CD4-positive, alpha-beta T cell treated with Interleukin-1 beta for 1 hour (primary cell): ENCODE measurements around the gene SP100.
A peak's percentile ranks its signal among the peaks of the same experiment; 100 is the strongest.
"Not testable (repeated sequence)": the region's sequence is repeated elsewhere in the genome, so short reads cannot be mapped to it uniquely, and the experiment has no call there.

ENCODE experiments used
- DNase-seq, 2 donors: peaks; one replicate each; pipeline ENCODE4 v3.0.0-alpha.2; 2020 to 2022

SP100 gene

DNA sequence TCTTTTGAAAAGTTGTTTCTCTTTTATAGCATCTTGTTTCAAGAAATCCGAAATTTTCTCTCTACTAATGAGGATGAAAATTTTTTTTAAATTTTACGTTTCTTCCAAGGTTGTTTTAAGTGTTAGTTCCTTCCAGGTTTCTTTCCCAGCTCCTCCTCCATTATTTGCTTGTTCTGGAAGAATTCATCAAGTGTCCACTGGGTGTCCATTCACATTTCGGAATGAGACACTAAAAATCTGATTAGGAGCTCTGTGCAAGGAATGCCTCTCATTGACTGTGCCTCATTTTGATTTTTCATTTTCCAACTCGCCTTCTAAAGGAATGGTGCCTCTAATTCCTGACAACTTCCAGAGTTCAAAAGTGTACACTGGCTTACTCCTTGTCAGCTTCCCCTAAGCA, 6.1 kb downstream of the SP100 start:
- no peak for DNase-seq

DNA sequence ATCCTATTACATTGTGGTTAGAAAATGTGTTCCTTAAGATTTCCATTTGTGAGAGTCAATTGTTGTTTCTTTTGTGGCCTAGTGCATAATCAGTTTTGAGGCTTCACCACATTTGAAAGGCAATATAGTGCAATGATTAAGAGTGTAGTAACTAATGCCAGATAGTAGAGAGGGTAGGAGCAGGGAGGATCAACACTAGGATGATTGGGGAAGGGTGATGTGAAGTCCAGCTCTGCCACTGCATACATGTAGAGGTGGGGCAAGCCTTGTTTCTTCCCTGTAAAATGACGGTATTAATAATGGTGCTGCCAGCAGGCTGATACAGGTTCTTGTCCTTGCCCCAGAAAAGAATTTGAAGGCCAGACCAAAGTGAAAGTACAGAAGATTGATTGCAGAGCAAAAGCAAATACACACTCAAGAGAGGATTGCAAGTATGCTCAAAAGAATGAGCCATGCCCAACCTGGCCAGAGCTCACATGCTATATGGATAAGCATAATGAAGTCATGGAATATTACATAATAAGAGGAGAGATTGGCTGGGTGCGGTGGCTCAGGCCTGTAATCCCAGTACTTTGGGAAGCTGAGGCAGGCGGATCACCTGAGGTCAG, 8.0 kb downstream of the SP100 start:
- DNase-seq = no peak

DNA sequence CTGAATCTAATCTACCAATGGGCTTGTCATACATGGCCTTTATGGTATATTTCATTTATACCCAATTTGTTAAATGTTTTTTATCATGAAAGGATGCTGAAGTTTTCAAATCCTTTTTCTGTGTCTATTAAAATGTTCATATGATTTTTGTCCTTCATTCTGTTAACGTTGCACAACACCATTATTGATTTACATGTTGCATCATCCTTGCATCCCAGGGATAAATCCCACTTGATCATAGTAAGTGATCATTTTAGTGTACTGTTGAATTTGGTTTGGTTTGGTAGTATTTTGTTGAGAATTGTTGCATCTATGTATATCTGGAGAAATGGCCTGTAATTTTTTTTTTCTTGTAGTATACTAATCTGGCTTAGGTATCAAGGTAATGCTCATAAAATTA, 9.4 kb downstream of the SP100 start:
- no peak for DNase-seq

DNA sequence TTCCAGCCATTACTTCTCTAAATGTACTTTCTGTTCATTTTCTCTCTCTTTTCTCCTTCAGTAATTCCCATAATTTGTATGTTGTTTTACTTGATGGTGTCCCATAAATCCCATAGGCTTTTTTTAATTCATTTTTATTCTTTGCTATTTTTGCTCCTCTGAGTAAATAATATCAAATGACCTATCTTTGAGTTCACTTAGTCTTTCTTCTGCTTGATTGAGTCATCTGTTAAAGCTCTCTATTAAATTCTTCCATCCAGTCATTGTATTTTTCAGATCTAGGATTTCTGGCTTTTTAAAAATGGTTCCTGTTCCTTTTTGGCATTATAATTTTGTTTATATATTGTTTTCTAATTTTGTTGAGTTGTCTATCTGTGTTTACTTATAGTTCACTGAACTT, 13.5 kb downstream of the SP100 start:
- DNase-seq = no peak

DNA sequence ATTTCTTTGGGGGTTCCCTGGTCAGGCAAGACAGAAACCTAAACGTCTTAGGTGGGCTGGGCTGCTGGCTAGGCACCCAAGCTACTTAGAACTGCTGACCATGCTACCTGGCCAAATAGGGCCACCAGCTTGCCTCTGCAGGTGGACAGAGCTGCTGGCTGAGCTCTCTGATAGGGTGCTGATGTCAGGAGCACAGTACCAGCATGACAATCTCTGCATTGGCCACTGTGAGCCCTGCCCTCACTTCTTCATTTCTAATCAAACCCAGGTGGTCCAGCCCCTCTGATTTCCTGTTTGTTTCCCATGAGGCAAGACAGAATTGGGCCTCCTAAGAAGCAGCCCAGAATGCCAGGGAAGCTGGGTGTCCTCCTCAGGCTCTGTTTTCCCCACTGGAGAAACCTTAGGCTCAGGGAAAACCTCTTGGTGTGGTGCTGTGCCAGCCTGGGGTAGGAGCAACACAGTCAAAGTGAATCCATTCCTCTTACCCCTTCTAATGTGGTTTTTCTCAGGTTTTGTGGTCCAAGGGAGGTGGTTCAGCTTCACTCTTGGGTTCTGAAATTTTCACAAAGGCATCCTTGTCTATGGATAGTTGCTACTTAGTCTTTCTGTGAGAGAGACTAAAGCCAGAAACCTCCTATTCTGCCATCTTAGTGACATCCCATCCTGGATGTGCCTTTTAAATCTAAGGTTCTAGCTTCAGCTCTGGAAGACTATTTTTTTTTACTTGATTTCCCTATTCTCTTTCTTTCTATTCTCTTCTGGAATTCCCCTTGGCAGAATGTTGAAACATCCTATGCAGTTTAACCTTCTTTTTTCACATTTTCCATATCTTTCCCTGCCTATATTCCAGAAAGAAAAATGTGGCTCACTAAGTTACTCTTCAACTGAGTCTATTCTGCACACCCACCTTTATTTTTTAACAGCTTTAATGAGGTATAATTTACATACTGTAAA, 15.2 kb downstream of the SP100 start:
- no peak for DNase-seq

DNA sequence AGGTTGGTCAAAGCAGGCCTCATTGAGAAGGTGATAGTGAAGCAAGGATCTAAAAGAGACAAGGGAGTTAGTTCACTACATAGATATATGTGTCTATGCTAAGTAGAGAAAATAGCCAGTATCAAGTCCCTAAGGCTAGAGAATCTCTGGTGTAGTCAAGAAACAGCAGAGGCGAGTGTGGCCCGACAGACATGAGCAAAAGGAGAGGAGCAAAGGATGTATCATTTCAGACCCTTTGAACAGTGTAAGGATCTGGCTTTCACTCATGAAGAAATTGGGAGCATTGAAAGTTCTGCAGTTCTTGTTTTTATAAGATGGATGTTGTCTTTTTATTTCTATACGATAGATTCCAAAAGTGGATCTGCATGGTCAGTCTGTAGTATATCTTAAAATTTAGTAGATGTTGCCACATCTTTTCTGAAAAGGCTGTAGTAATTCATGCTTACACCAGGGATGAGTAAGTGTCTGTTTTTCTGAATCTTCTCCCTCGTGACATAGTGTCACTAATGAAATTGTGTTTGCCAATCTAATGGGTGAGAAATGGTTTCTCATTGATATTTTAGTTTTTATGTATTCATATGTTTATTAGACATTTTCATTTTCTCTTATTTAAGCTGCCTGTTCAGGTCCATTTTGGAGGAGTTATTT, 18.8 kb downstream of the SP100 start:
- no peak for DNase-seq

DNA sequence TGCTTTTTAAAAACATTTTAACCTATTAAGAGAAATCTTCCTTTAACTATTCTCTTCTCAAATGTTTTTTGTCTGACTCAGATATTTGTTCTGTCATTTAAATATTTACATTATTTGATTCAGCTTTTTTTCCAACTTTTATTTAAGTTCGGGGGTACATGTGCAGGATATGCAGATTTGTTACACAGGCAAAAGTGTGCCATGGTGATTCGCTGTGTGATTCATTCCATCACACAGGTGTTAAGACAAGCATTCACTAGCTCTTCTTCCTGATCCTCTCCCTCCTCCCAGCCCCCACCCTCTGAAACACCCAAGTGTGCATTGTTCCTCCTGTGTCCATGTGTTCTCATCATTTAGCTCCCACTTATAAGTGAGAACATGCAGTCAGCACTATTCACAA, 19.4 kb downstream of the SP100 start:
- no peak for DNase-seq

DNA sequence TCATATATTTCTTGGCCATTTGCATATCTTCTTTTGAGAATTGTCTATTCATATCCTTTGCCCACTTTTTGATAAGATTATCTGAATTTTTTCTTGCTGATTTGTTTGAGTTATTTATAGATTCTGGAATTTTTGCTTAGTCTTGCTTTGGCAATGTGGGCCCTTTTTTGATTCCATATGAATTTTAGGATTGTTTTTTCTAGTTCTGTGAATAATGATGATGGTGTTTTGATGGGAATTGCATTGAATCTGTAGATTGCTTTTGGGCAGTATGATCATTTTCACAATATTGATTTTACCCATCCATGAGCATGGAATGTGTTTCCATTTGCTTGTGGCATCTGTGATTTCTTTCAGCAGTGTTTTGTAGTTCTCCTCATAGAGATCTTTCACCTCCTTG, 23.1 kb downstream of the SP100 start:
- DNase-seq = not testable (repeated sequence)

DNA sequence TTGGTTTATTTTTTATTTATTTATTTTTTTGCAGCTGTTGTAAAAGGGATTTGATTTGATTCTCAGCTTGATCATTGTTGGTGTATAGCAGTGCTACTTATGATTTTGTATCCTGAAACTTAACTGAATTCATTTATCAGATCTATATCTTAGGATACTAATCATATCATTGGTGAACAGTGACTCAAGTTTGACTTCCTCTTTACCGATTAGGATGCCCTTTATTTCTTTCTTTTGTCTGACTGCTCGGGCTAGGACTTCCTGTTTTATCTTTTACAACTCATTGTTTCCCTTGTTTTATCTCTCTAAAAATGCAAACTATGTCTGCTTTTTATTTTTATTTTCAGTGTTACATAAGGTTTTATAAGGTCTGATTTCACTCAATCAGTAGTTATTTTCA, 23.6 kb downstream of the SP100 start:
- peak in 1 of 2 donors; percentile 31 for DNase-seq

DNA sequence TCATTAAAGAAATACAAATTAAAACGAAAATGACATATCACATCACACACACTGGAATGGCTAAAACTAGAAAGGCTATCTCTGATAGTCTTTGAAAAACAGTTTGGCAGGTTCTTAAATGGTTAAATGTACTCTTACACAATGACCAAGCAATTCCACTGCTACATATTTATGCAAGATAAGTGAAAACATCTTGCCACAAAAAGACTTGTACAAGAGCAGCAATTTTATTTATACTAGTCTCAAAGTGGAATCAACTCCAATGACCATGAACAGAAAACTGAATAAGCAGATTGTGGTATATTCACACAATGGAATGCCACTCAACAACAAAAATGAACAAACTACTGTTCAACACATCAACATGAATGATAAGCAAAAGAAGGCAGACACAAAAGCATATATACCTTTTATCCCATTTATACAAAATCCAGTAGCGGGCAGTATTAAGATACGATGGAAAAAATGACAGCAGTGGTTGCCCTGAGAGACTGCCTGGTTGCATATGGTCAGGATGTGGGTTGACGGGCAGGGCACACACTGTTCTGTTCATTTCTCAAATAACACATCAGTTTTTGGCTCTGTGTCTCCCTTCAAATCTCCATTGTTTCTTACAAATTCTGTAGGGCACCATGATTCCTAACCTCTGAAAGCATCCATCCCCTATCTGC, 25.4 kb downstream of the SP100 start:
- peak; percentile 57 to 61 for DNase-seq

DNA sequence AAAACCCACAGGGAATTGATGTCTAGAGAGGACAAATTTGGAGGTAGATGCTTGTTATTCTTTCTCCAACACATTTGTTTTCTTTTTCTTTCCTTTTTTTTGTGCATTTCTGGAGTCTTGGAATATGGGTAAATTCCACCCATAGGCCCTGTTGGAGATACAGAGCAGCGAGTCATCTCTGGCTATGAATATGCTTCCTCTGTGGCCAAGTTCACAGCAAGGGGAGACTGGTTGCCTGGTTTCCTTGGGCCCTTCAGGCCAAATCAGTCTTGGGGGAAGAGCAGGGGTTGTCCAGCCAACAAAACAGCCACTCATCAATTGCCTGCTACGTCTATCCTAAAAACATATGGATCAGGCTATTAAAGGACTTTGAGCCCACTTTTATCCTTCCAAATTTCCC, 27.5 kb downstream of the SP100 start:
- no peak for DNase-seq

DNA sequence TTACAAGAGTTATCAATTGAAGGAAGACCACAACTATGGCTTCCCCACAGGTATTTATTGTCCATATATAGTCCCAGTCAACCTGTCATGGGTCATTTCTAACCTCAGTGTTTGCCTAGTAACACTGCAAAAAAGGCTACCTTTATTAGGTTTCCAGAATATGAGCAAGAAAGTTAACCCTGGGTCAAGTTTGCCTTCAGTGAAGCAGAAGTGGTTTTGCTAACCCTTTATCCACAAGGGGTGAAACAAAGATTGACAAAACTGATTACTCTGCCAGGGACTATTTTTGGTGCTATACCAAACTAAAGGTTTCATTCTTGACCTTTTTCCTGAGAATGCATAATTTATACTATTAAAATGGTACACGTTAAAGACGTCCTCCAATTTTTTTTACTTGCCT, 28.8 kb downstream of the SP100 start:
- DNase-seq = no peak

DNA sequence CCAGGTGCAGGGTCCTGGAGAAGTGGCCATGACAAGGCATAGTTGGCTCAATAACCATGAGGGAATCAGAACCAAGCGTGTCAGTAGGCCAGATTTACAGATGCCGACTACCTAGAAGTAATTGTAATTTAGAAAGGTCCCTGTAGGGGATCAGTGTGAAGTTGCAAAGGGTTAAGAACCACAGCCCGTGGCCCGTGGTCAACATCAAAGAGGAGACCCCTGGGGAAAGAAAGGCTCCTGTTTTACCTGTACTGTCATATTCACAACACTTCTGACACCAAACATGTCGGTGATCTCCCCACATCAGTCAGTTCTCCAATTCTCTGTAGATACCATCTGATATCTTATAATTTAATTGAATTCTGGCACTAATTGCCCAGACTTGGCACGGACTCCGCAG, 31.0 kb downstream of the SP100 start:
- DNase-seq = no peak

DNA sequence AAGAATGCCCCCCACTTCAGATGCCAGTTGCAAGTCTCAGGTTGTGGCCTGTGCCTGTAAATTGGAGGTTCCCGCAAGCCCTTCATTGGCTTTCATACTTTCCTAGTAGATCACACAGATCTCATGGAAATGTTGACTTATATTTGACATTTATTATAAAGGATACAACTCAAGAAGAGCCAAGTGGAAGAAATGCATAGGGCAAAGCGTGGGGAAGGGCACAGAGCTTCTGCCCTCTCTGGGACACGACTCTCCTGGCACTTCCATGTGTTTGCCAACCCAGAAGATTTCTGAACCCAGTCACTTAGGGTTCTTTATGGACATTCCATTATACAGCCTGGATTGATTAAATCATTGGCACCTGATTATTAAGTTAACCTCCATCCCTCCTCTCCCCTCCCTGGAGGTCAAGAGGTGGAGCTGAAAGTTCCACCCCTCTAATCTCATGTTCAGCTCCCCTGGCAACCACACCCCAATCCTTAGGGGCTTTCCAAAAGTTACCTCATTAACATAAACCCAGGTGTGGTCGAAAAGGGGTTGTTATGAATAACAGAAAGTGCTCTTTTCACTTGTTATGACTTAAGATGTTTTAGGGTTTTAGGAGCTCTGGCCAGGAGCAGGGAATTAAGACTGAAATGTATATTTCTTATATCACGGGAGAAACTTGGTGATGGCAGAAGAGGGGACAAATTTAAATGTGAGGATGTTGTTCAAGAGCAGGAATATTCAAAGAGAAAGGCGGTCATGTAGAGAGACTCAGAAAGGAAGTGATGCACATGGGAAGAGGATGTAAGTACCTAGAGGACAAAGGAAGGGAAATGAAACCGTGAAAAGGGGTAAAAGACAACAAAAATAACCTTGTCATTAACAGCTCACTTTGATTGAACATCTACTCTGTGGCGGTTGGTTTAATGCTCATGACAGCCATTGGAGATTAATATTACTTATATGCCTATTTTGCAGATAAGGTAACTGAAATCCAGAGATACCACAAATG, 31.8 kb downstream of the SP100 start:
- peak; percentile 50 to 64 for DNase-seq

DNA sequence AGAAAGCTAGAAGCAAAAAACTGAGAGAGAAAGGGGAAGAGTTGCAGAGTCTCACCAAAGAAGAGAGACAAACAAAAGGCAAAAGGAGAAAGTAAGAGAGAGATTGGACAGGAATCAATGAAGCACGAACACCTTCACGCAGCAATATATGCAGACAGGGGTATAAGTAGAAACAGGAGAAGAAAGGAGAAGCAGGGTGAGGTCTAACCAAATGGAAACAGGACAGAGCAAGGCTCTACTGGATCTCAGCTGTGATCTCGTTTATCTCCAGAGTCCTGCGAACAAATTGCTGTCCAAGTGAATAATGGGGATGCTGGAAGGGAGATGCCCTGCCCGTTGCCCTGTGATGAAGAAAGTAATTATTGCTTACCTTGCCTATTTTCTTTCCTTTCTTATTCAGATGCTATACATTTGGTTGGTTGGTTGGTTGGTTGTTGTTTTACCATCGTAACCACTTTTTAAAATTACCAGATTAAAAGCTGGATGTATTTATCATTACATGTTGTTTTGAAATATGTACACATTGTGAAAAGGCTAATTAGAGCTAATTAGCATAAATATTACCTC, 34.0 kb downstream of the SP100 start:
- no peak for DNase-seq

DNA sequence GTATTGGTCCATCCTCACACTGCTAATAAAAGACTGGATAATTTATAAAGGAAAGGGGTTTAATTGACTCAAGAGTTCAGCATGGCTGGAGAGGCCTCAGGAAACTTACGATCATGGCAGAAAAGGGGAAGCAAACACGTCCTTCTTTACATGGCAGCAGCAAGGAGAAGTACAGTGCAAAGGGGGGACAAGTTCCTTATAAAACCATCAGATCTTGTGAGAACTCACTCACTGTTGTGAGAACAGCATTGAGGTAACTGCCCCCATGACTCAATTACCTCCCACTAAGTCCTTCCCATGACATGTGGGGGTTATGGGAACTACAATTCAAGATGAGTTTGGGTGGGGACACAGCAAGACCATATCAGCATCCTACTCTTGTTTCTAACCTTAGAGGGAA, 37.0 kb downstream of the SP100 start:
- DNase-seq = no peak

DNA sequence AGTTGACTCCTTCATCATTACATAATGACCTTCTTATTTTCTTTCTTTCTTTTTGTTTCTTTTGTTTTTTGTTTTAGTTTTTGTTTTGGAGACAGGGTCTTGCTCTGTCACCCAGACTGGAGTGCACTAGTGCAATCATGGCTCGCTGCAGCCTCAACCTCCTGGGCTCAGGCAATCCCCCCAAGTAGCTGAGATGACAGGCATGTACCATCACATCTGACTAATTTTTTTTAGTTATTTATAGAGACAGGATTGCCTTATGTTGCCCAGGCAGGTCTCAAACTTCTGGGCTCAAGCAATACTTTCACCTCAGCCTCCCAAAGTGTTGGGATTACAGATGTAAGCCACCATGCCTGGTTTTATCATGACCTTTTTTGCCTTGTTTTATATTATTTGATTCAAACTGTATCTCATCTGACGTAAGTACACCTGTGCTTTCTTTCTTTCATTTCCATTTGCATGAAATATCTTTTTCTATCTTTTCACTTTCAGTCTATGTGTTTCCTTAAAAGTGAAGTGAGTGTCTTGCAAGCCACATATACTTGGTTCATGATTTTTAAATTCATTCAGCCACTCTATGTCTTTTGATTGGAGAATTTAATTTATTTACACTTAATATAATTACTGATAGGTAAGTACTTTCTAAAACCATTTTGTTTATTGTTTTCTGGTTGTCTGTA, 39.1 kb downstream of the SP100 start:
- no peak for DNase-seq

DNA sequence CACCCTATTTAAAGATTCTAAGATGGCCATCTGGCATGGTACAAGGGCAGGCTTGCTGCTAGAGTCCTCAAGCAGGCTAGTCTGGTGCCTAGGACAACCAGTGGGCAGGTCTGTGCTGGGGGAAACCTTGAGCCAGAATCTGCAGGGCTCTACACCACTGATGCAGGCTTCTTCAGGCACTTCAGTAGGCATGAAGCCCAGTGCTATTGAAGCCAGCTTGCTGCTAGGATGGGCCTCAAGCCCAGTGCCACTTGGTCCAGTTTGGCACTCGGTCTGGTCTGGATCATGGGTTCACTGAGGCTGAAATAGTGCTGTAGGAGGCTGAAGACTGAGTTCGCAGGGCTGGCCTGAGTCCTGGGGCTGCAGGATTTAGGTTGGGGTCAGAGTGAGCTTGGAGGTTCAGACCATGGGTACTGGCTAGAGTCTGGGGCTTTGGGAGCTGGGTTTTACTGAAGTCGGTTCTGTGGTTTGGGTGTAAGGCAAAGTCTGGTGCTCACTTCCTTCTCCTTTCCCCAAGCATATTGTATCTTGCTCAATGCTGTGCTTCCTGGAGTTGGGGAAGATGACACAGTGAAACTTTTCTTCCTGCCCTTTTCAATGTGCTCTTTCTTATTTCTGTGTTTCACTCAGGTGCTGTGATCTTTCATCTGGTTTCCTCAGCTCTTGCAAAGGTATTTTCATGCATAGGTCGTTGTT, 41.2 kb downstream of the SP100 start:
- peak in 1 of 2 donors; percentile 41 for DNase-seq

DNA sequence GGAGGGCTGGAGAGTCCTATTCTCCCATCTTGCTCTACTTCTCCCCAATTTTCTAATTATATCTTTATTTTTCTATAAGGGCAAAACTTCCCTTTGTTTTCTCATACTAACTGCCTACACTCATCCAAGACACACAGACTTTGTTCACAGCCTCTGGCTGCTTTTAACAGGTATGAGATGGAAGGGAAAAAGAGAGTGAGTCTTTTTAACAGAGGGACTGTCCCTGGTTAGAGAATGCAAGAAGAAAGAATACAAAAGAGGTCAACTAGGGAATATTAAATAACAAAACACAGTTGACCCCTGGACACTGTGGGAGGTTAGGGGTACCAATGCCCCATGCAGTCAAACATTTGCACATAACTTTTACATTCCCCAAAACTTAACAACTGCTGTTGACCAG, 41.8 kb downstream of the SP100 start:
- DNase-seq = no peak

DNA sequence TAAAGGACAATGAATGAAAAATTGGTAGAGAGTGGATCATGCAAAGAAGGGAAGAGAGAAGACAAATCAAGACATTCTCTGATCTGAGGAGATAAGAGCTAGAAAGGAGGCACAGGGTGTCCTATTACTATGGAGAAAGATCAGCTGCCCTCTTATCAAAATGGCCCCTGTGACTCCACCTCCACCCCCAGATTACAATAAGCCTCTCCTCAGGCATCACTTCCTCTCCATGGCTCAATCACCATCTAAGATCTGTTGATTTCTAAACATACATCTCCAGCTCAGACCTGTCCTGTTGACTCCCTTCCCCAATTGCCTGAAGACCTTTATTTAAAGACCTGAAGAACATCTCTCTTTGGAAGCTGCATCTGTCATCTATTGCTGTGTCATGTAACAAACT, 43.2 kb downstream of the SP100 start:
- no peak for DNase-seq

DNA sequence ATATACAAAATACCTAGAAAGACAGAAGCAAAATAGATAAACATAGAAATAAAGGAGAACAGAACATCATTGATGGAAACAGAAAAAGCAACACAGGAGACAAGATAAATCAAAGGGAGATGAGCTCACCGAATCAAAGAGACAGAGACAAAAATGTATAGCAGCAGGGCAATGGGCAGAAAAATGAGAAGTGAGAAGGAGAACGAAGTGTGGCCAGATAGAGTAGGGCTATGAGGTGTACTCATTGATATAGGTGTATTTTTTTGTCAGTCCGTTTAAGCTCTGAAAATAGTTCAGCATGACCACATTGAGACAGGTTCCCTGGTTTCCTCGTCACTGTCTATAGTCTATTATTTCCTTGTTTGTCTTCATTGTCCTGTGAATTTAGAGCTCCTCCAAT, 55.1 kb downstream of the SP100 start:
- DNase-seq = no peak
